ENCODE data around the gene SEMG2. TPM values are rescaled to one million over a fixed set of nuclear protein-coding genes. Genes with fewer than 3 reads are reported as not detected.

The SEMG2 gene
- total RNA-seq, 4 donors from 2014 or later, result not detected

DNA sequence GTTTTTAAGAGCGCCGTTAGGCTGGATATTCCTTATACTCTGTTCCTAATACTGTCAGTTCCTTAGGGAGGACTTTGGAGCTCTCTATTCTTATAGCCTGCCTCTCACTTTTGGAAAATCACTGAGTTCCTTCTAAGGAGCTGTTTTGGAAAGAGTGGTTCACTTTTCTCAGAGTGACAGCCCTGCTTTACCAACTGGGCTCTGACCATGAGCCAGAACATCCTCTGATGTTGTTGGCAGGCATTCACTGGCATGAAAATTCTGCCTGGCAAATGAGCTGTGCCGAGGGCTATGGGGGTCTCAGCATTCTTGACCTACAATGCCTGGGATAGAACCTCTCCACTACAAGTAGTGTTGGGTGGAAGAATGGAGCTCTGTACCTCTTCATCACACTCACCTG is 29.2 kb upstream of the SEMG2 start:
- 85 to 87% methylated on average over 3 of the region's 3 CpGs for WGBS, 2 donors
- Histone ChIP-seq H3K27ac (no peak overlapping the region), H3K4me1 (no peaks in the 10 kb centered on the region), H3K4me3 (no peak overlapping the region), H3K27me3 (no peaks in the 10 kb centered on the region), H3K36me3 (no peaks in the 10 kb centered on the region), H3K9me3 (peaks cover 0 to 3% (median 0%) of the 10 kb centered on the region in 4 donors)
- no peak for TF ChIP-seq EP300 (IDR thresholded peaks at IDR 0.05)
- TF ChIP-seq, protein P1, sequence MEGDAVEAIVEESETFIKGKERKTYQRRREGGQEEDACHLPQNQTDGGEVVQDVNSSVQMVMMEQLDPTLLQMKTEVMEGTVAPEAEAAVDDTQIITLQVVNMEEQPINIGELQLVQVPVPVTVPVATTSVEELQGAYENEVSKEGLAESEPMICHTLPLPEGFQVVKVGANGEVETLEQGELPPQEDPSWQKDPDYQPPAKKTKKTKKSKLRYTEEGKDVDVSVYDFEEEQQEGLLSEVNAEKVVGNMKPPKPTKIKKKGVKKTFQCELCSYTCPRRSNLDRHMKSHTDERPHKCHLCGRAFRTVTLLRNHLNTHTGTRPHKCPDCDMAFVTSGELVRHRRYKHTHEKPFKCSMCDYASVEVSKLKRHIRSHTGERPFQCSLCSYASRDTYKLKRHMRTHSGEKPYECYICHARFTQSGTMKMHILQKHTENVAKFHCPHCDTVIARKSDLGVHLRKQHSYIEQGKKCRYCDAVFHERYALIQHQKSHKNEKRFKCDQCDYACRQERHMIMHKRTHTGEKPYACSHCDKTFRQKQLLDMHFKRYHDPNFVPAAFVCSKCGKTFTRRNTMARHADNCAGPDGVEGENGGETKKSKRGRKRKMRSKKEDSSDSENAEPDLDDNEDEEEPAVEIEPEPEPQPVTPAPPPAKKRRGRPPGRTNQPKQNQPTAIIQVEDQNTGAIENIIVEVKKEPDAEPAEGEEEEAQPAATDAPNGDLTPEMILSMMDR (IDR thresholded peaks at IDR 0.05), result no peak
- DNase-seq (ENCODE audit: low spot score in 2 of 2), result no peak

DNA sequence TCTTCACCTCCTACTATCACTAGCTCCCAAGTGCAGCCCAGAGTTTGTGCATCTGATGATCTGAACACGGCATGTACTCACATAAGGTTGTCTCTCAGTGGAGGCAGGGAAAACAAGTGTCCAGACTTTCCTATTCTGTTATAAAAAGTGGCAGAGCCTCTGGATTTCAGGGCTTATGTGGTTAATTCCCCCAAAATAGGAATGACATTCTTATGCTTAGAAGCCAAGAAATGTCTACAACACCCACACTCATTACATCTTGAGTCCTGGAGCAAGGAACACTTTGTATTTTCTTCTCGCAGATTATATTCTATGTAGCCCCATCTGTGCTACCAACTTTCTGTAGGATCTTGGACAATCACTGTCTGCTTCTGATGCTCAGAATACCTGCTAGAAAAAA is 27.8 kb upstream of the SEMG2 start:
- WGBS, 2 donors, result 66 to 68% methylated on average over 2 of the region's 2 CpGs
- TF ChIP-seq, protein P1 (IDR thresholded peaks at IDR 0.05), result no peak
- TF ChIP-seq POLR2A (IDR thresholded peaks at IDR 0.05), result no peak
- TF ChIP-seq EP300 (IDR thresholded peaks at IDR 0.05), result no peak
- no peaks in the 10 kb centered on the region for H3K36me3 ChIP-seq
- H3K4me1 ChIP-seq, result no peaks in the 10 kb centered on the region
- no peak for DNase-seq (ENCODE audit: low spot score in 2 of 2)
- H3K27me3 ChIP-seq, result no peaks in the 10 kb centered on the region
- H3K4me3 ChIP-seq, result no peak overlapping the region
- peaks cover 0 to 3% (median 0%) of the 10 kb centered on the region in 4 donors for H3K9me3 ChIP-seq
- H3K27ac ChIP-seq, result no peak overlapping the region

DNA sequence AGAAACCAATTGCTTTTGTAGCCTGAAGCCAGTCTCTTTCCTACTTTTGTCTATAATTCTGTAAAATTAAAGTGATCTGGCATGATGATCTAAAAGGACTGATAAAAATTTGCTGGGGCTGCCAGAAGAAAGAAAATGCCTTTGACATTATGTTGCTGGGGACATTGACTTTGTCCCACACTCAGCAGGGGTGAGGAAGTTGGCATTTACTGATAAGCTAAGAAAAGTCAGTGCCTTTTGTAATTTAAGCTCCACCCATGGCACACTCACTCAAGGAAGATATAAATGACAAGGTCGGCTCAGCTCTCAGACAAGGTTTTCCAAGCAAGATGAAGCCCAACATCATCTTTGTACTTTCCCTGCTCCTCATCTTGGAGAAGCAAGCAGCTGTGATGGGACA is 14.4 kb upstream of the SEMG2 start, which contains the start of gene SEMG1:
TSS of gene SEMG1 (plus strand) at position 309 of the 400 bp plus-strand sequence. CDS start at position 330, 21 bp downstream.
- H3K27ac ChIP-seq, result no peak within 1 kb of the TSS
- WGBS, 2 donors, result 28 to 40% methylated on average over 1 of the region's 1 CpG
- H3K4me1 ChIP-seq, result no peaks in the 10 kb centered on the region
- DNase-seq (ENCODE audit: low spot score in 2 of 2), result no peak
- peaks cover 0 to 16% (median 1%) of the 10 kb centered on the region in 4 donors for H3K9me3 ChIP-seq
- no peak for TF ChIP-seq EP300 (IDR thresholded peaks at IDR 0.05)
- no peak for TF ChIP-seq POLR2A (IDR thresholded peaks at IDR 0.05)
- TF ChIP-seq, protein P1 (IDR thresholded peaks at IDR 0.05), result no peak
- no peaks in the 10 kb centered on the region for H3K27me3 ChIP-seq
- H3K4me3 ChIP-seq, result no peak within 1 kb of the TSS
- no peaks in the 10 kb centered on the region for H3K36me3 ChIP-seq

DNA sequence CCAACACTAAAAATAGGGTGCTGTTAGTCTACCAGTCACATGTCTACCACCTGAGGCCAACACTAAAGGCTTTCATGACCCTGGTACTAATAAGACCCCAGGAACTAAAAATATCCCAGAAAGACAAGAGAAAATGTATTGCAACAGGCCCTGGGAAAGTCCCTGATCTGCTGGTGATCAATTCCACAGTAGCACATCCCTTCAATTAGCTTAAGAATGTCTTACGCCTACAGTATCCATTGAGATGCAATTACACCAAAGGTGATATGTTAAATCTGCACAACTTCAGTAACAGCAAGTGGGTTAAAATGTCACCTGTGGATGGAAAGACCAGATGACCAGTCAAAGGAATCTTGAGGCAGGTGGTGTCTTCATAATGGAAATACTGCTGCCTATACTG is 11.2 kb upstream of the SEMG2 start:
- H3K9me3 ChIP-seq, result no peaks in the 10 kb centered on the region
- H3K4me1 ChIP-seq, result no peaks in the 10 kb centered on the region
- TF ChIP-seq EP300 (IDR thresholded peaks at IDR 0.05), result no peak
- no peak for TF ChIP-seq POLR2A (IDR thresholded peaks at IDR 0.05)
- TF ChIP-seq, protein P1 (IDR thresholded peaks at IDR 0.05), result no peak
- no peak overlapping the region for H3K4me3 ChIP-seq
- no peaks in the 10 kb centered on the region for H3K27me3 ChIP-seq
- no peak overlapping the region for H3K27ac ChIP-seq
- no peak for DNase-seq (ENCODE audit: low spot score in 2 of 2)
- H3K36me3 ChIP-seq, result no peaks in the 10 kb centered on the region
- WGBS, 2 donors, result 82 to 95% methylated on average over 1 of the region's 1 CpG

DNA sequence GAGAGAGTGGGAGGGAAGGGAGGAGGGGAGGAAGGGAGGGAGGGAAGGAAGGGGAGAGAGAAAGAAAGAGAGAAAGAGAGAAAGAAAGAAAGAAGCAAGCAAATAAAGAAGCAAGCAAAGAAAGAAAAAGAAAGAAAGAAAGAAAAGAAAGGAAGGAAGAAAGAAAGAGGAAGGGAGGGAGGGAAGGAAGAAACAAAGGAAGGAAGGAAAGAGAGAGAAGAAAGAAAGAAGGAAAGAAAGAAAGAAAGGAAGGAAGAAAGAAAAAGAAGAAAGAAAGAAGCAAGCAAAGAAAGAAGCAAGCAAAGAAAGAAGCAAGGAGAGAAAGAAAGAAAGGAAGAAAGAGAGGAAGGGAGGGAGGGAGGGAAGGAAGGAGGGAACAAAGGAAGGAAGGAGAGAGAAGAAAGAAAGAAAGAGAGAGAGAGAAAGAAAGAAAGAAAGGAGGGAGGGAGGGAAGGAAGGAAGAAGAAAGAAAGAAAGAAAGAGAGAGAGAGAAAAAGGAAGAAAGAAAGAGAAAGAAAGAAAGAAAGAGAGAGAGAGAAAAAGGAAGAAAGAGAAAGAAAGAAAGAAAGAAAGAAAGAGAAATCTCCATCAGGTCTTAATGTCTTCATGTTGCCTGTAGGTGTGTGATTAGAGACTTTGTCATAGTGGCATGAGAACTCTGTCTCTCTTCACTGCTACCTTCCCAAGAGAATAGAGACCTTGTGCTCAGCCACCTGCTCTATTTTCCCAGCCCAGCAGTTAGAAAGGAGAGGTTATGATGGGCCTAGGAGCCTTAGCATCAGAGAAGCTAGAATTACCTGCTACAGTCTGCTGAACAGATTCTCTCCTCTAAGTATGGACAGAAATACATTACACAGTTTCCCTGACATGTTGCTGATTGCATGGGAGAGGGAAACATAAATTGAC is 9.4 kb upstream of the SEMG2 start:
- Histone ChIP-seq H3K27me3 (no peaks in the 10 kb centered on the region), H3K9me3 (no peaks in the 10 kb centered on the region), H3K4me1 (no peaks in the 10 kb centered on the region), H3K27ac (no peak overlapping the region), H3K36me3 (no peaks in the 10 kb centered on the region), H3K4me3 (no peak overlapping the region)
- TF ChIP-seq, protein P1 (IDR thresholded peaks at IDR 0.05), result no peak
- no peak for TF ChIP-seq POLR2A (IDR thresholded peaks at IDR 0.05)
- no peak for TF ChIP-seq EP300 (IDR thresholded peaks at IDR 0.05)
- DNase-seq (ENCODE audit: low spot score in 2 of 2), result no peak
